ENCODE results near the gene B4GALT1.

B4GALT1 gene

DNA sequence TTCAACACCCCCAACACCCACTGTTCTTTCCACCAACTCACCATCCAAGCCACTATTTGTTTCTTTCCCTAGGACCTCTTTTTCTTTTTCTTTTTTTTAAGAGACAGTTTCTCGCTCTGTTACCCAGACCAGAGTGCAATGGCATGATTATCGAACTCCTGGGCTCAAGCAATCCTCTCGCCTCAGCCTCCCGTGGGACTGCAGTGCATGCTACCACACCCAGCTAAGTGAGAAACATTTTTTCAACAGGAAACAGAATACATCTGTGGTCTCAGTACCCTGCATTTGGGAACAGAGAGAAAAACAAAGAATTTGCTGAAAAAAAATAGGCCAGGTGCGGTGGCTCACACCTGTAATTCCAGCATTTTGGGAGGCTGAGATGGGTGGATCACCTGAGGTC lies 24.6 kb downstream of the B4GALT1 start:
- no peaks in the 10 kb centered on the region for H3K36me3 ChIP-seq (ENCODE audit: control insufficient read depth, insufficient read depth, low read length)
- no peaks in the 10 kb centered on the region for H3K27me3 ChIP-seq (ENCODE audit: control insufficient read depth, insufficient read depth, low read length)
- H3K4me1 ChIP-seq (ENCODE audit: control insufficient read depth, insufficient read depth, low read length): peaks cover 40% of the 10 kb centered on the region
- H3K4me3 ChIP-seq (ENCODE audit: low read length): no peak overlapping the region
- H3K9me3 ChIP-seq (ENCODE audit: control insufficient read depth, low read length): no peaks in the 10 kb centered on the region
- no peak overlapping the region for H3K9ac ChIP-seq (ENCODE audit: low read length)

DNA sequence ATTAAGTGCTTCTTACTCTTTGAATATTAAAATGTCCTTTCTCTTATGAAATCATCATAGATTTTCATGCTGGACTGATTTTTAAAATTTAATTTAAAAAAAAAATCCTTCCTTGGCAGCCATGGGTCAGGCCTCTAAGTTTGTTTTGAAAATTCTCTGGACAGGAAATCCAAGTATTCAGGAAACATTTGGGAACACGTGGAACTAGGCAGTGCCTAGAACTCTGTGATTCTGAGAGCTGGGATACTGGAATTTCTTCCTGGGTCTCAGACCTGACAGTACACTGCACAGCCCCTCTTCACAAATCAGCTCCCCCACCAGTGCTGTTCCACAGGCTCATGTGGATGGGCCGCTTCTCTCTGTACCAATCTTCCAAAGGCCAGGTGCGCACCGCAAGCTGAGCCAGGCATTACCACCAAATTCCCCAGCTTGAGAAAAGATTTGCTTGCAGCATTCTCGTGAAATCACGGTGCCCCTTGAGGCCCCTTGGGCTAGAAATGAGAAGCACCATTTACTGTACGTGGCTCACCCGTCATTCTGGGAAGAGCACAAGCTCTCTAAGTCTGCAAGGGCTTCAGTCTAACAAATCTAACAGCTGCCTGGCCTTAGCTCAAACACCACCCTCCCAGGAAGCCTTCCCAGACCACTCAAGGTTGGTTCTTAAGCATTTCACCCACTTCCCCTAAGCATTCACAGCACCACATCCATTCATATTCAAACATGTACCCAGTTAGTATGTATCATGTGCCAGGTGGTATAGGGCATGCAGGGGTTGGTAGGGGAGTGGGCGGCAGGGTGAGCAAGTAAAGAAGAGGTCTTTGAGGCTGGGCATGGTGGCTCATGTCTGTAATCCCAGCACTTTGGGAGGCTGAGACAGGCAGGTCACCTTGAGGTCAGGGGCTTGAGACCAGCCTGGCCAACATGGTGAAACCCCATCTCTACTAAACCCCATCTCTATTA lies 26.5 kb downstream of the B4GALT1 start:
- no peaks in the 10 kb centered on the region for H3K36me3 ChIP-seq (ENCODE audit: control insufficient read depth, insufficient read depth, low read length)
- no peaks in the 10 kb centered on the region for H3K27me3 ChIP-seq (ENCODE audit: control insufficient read depth, insufficient read depth, low read length)
- peaks cover 40% of the 10 kb centered on the region for H3K4me1 ChIP-seq (ENCODE audit: control insufficient read depth, insufficient read depth, low read length)
- H3K9me3 ChIP-seq (ENCODE audit: control insufficient read depth, low read length): no peaks in the 10 kb centered on the region
- no peak overlapping the region for H3K9ac ChIP-seq (ENCODE audit: low read length)
- H3K4me3 ChIP-seq (ENCODE audit: low read length): no peak overlapping the region

GRCh38 chr9:33139421-33140228 lies 27.5 kb downstream of the B4GALT1 start:
- no peak overlapping the region for H3K9ac ChIP-seq (ENCODE audit: low read length)
- H3K9me3 ChIP-seq (ENCODE audit: control insufficient read depth, low read length): no peaks in the 10 kb centered on the region
- no peaks in the 10 kb centered on the region for H3K27me3 ChIP-seq (ENCODE audit: control insufficient read depth, insufficient read depth, low read length)
- no peak overlapping the region for H3K4me3 ChIP-seq (ENCODE audit: low read length)
- H3K4me1 ChIP-seq (ENCODE audit: control insufficient read depth, insufficient read depth, low read length): peaks cover 42% of the 10 kb centered on the region
- H3K36me3 ChIP-seq (ENCODE audit: control insufficient read depth, insufficient read depth, low read length): no peaks in the 10 kb centered on the region

DNA sequence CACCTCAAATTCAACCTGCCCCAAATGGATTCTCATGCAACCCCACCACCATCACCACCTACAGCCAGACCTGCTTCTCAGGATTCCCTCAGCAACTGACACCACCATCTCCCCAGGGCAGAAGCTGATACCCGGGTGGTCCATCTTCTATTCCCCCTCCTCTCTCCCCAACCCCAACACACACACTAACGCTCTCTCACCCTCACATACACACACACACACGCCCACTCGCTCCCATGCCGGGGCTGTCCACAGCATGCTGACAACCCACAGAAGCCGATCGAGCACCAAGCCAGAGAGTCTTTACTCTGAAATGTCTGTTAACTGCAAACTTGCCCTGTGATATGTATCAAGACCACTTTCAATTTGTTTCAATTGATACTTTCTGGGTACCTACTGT lies 28.4 kb downstream of the B4GALT1 start:
- Histone ChIP-seq H3K36me3 (ENCODE audit: control insufficient read depth, insufficient read depth, low read length) (no peaks in the 10 kb centered on the region), H3K9ac (ENCODE audit: low read length) (no peak overlapping the region), H3K4me1 (ENCODE audit: control insufficient read depth, insufficient read depth, low read length) (peaks cover 37% of the 10 kb centered on the region), H3K9me3 (ENCODE audit: control insufficient read depth, low read length) (no peaks in the 10 kb centered on the region), H3K4me3 (ENCODE audit: low read length) (no peak overlapping the region), H3K27me3 (ENCODE audit: control insufficient read depth, insufficient read depth, low read length) (no peaks in the 10 kb centered on the region)

- Histone ChIP-seq H3K4me1 (ENCODE audit: control insufficient read depth, insufficient read depth, low read length) (peaks cover 29% of the 10 kb centered on the region), H3K9ac (ENCODE audit: low read length) (no peak overlapping the region), H3K27me3 (ENCODE audit: control insufficient read depth, insufficient read depth, low read length) (no peaks in the 10 kb centered on the region), H3K9me3 (ENCODE audit: control insufficient read depth, low read length) (no peaks in the 10 kb centered on the region), H3K4me3 (ENCODE audit: low read length) (no peak overlapping the region), H3K36me3 (ENCODE audit: control insufficient read depth, insufficient read depth, low read length) (no peaks in the 10 kb centered on the region)
These were observed 29.3 kb downstream of the B4GALT1 start for GRCh38 chr9:33137781-33138264.

GRCh38 chr9:33136721-33137670 lies 30.1 kb downstream of the B4GALT1 start:
- H3K4me1 ChIP-seq (ENCODE audit: control insufficient read depth, insufficient read depth, low read length): peaks cover 35% of the 10 kb centered on the region
- H3K27me3 ChIP-seq (ENCODE audit: control insufficient read depth, insufficient read depth, low read length): no peaks in the 10 kb centered on the region
- H3K4me3 ChIP-seq (ENCODE audit: low read length): no peak overlapping the region
- H3K36me3 ChIP-seq (ENCODE audit: control insufficient read depth, insufficient read depth, low read length): no peaks in the 10 kb centered on the region
- H3K9ac ChIP-seq (ENCODE audit: low read length): no peak overlapping the region
- no peaks in the 10 kb centered on the region for H3K9me3 ChIP-seq (ENCODE audit: control insufficient read depth, low read length)

- no peak overlapping the region for H3K4me3 ChIP-seq (ENCODE audit: low read length)
These were observed 31.6 kb downstream of the B4GALT1 start for GRCh38 chr9:33135470-33135958.

DNA sequence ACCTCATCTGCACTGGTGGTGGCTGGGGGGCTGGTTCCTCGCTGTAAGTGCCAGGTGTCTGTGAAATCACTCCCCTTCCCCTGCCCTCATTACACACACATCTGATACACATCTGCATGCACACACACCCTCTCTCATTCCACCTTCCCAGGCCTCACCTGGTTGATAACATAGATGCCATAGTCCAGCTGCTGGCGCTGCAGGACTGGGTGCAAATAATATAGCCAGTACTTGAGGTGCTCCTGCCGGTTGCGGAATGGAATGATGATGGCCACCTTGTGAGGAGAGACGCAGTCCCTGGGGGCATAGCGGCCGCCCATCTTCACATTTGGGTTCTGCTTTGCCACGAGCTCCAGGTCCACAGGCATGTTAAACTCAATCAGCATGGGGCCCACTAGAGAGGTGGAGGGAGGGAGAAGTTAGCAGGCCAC lies 32.1 kb downstream of the B4GALT1 start:
- Histone ChIP-seq H3K36me3 (ENCODE audit: control insufficient read depth, insufficient read depth, low read length) (peaks cover 3% of the 10 kb centered on the region), H3K27me3 (ENCODE audit: control insufficient read depth, insufficient read depth, low read length) (no peaks in the 10 kb centered on the region), H3K9ac (ENCODE audit: low read length) (no peak overlapping the region), H3K9me3 (ENCODE audit: control insufficient read depth, low read length) (no peaks in the 10 kb centered on the region), H3K4me1 (ENCODE audit: control insufficient read depth, insufficient read depth, low read length) (peaks cover 45% of the 10 kb centered on the region), H3K4me3 (ENCODE audit: low read length) (no peak overlapping the region)

More at GRCh38 chr9:33135470-33135958, 31.6 kb downstream of the B4GALT1 start:
- H3K4me1 ChIP-seq (ENCODE audit: control insufficient read depth, insufficient read depth, low read length): peaks cover 45% of the 10 kb centered on the region
- no peak overlapping the region for H3K9ac ChIP-seq (ENCODE audit: low read length)
- H3K9me3 ChIP-seq (ENCODE audit: control insufficient read depth, low read length): no peaks in the 10 kb centered on the region
- H3K27me3 ChIP-seq (ENCODE audit: control insufficient read depth, insufficient read depth, low read length): no peaks in the 10 kb centered on the region
- peaks cover 3% of the 10 kb centered on the region for H3K36me3 ChIP-seq (ENCODE audit: control insufficient read depth, insufficient read depth, low read length)

DNA sequence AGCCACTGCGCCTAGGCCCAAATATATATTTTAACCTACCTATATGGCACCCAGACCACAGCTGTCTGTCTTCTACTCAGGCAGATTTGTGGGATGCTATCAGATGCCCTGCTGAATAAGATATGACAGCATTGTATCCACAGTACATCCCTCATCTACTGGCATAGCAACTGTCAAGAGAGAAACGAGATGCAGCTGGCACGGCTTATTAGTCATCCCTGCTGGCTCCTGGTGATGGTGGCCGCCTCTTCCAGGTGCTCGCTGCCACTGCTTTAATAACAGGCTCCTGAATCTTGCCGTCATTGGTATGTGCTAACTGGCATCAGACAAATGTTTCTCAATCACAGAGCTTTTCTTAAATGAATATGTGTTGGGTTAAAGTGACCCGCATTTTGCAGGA lies 34.0 kb downstream of the B4GALT1 start:
- no peak overlapping the region for H3K4me3 ChIP-seq (ENCODE audit: low read length)
- no peaks in the 10 kb centered on the region for H3K27me3 ChIP-seq (ENCODE audit: control insufficient read depth, insufficient read depth, low read length)
- no peak overlapping the region for H3K9ac ChIP-seq (ENCODE audit: low read length)
- peaks cover 3% of the 10 kb centered on the region for H3K36me3 ChIP-seq (ENCODE audit: control insufficient read depth, insufficient read depth, low read length)
- H3K9me3 ChIP-seq (ENCODE audit: control insufficient read depth, low read length): no peaks in the 10 kb centered on the region
- peaks cover 45% of the 10 kb centered on the region for H3K4me1 ChIP-seq (ENCODE audit: control insufficient read depth, insufficient read depth, low read length)

DNA sequence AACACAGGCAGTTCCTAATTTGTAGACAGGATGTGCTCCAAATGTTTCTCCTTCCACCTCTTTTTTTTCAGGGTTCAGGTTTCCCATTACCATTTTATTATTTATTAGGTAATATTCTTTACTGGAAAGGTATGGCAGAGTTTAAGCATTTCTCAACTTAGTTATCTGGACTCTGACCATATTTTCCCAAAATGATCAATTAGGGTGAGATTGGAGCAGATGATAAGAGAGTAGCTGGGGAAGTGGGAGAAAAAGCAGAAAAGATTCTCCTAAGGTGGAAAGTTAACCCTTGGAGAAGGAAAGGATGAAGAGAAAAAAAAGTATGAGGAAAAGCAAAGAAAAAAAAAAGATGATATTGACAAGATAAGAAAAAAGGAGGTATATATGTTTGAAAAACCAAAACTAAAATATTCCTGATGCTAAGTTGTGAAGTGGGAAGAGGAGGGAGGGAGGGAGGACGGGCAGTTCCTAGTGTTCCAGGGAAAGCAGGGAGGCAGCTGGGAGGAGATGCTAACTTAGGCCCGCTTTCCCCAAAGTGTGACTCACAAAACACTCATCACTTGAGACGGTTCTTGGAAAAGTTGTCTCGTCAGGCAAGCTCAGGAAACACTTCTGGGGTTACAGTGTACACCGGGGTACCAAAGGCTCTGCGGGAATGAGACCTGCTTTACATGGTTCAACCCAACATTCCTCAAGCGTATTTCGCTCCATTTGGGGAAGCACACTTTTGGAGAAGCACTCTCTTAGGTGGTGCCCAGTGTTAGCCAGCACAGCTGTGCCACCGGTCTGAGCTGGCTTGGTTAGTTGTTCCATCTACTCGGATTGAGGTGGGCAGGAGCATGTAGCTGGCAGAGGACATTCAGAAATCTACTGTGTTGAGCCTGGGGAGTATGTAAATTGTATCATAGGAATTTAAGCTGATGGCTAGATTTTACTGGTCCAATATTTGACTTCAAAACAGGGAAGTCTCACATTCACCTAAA lies 35.1 kb downstream of the B4GALT1 start:
- no peak overlapping the region for H3K4me3 ChIP-seq (ENCODE audit: low read length)
- no peak overlapping the region for H3K9ac ChIP-seq (ENCODE audit: low read length)
- peaks cover 45% of the 10 kb centered on the region for H3K4me1 ChIP-seq (ENCODE audit: control insufficient read depth, insufficient read depth, low read length)
- no peaks in the 10 kb centered on the region for H3K27me3 ChIP-seq (ENCODE audit: control insufficient read depth, insufficient read depth, low read length)
- H3K36me3 ChIP-seq (ENCODE audit: control insufficient read depth, insufficient read depth, low read length): peaks cover 3% of the 10 kb centered on the region
- H3K9me3 ChIP-seq (ENCODE audit: control insufficient read depth, low read length): no peaks in the 10 kb centered on the region
